Heart right ventricle (tissue), 16 donors: Measurements from ENCODE around the gene SPDYE8. TPM values are rescaled to one million over a fixed set of nuclear protein-coding genes. Genes with fewer than 3 reads are reported as not detected.
"Not testable (repeated sequence)": the region's sequence is repeated elsewhere in the genome, so short reads cannot be mapped to it uniquely, and the experiment has no call there.

Experiments used
- ATAC-seq, 8 donors: fragments of 200-7000 bp; cut with Tn5 transposase; one replicate each; pipeline ENCODE4 v1.9.1; 2020; ENCODE audit warnings: mild to moderate bottlenecking in 8 of 8, moderate library complexity in 8 of 8, moderate number of reproducible peaks in 1 of 8
- DNase-seq, 2 donors: peaks; one replicate each; pipeline ENCODE4 v3.0.0-alpha.2; 2020
- H3K27ac ChIP-seq, 10 donors: fragments of 200-600 bp; sonication (generic) in 2 of 10; one replicate each; pipeline versions ENCODE4 v1.5.0 to v1.8.0; 2020 to 2022; ENCODE audit warnings: mild to moderate bottlenecking in 3 of 10
- H3K27me3 ChIP-seq, 7 donors: fragments of 200-600 bp; one replicate each; pipeline ENCODE4 v1.8.0; 2021 to 2022; ENCODE audit warnings: mild to moderate bottlenecking in 2 of 7
- H3K36me3 ChIP-seq, 9 donors: fragments of 200-600 bp; sonication (generic) in 1 of 9; one replicate each; pipeline versions ENCODE4 v1.5.0 to v1.8.0; 2020 to 2022; ENCODE audit warnings: mild to moderate bottlenecking in 2 of 9
- H3K4me1 ChIP-seq, 9 donors: fragments of 200-600 bp; sonication (generic) in 1 of 9; one replicate each; pipeline versions ENCODE4 v1.5.0 to v1.8.0; 2020 to 2022; ENCODE audit warnings: mild to moderate bottlenecking in 4 of 9
- H3K4me3 ChIP-seq, 10 donors: fragments of 200-600 bp; sonication (generic) in 2 of 10; one replicate each; pipeline versions ENCODE4 v1.5.0 to v1.8.0; 2020 to 2022; ENCODE audit warnings: mild to moderate bottlenecking in 7 of 10, moderate library complexity in 2 of 10
- H3K9me3 ChIP-seq, 11 donors: fragments of 200-600 bp in 10 of 11; sonication (generic) in 2 of 11; one replicate each; pipeline versions ENCODE4 v1.5.0 to v1.8.0; 2013 to 2022; ENCODE audit warnings: mild to moderate bottlenecking in 2 of 11, control low read depth in 1 of 11, moderate library complexity in 1 of 11
- WGBS, 2 donors: extraction: QIAGEN DNeasy Blood & Tissue Kit; methylation state at CpG; one replicate each; pipeline ENCODE4 v1.1.7; 2013; ENCODE audit warnings: inconsistent platforms in 1 of 2; 5-methylcytosine and 5-hydroxymethylcytosine counted together
- intact Hi-C, 10 donors: fragments of 100-400 bp; cut with DNase I; formaldehyde crosslinking; loops; one replicate each; pipeline versions ENCODE4 v1.11.1 to v1.14.2; 2022
- long read RNA-seq, 3 donors: library from polyadenylated mRNA; unstranded; transcript quantifications; one replicate each; pipeline ENCODE4 v2.0.0, GENCODE V29; 2020 to 2021
- polyA plus RNA-seq, 2 donors: library from polyadenylated mRNA; stranded (reverse); fragments of 200-250 nt; gene quantifications; one replicate each; pipeline ENCODE4 v1.2.3, GENCODE V29; 2013
- total RNA-seq, 10 donors: library from RNA; stranded (reverse); fragmentation: NEBNext Ultra II Directional in 3 of 10; extraction: Animal tissue kit (Norgen Biotek cat#: 25700) in 3 of 10; gene quantifications; one replicate each; pipeline versions ENCODE4 v1.2.1 to v1.2.4, GENCODE V29; 2021 to 2023
- donor health status: Arrhythmogenic right ventricular cardiomyopathy.
- donor health status: ischemic (EF 13 %, LVEDD 7.1; RV severe dilation, severe dysfunction).
- donor health status: healthy with polysubstance abuse.
- donor health status: DM: no; HTN: yes; CAD: no.
- donor health status: DM: no; HTN: no; CAD: no.
- donor health status: ischemic (EF 25% LVEDD 6.9; RV normal size, moderate dysfunction).
- donor health status: ischemic (EF 25% LVEDD 5.7; RV mildly dilated, moderate dysfunction).
- donor health status: healthy.
- donor health status: DM: yes; HTN: yes; CAD: no.
- donor health status: Ischemic cardiomyopathy.
- donor health status: ischemic (EF 35%, LVEDD 5.7; RV mildly dilated, moderate dysfunction).
- donor health status: nonischemic (EF 11% LVEDD 7.7; RV severe dilation, severe dysfunction).
- donor health status: DM: yes; HTN: yes; CAD: no.
- donor health status: PGD.
- donor health status: ischemic (EF 29% LVEDD 5.4; RV normal size, mild dysfunction).
- donor health status: nonischemic (EF 23%, LVEDD 6.1; RV moderate dilation, normal function).

SPDYE8 gene
- not detected for total RNA-seq
- not detected for polyA plus RNA-seq
- long read RNA-seq, donor 1 = 0 reads
- long read RNA-seq, donor 2 = 0 reads
- long read RNA-seq, donor 3 = 0 reads

GRCh38 chr7:73029666-73030065 lies at the start of gene SPDYE8:
TSS of gene SPDYE8 (minus strand) at chr7:73029766. CDS start at chr7:73027966, 1,800 bp downstream.
- no CpG with 5 or more reads among the region's 8 CpGs for WGBS, 2 donors

GRCh38 chr7:73057811-73058210 lies 28.2 kb upstream of the SPDYE8 start, which contains the start of gene SPDYE11:
TSS of gene SPDYE11 (minus strand) at chr7:73057911. CDS start at chr7:73056111, 1,800 bp downstream.
- H3K27me3 ChIP-seq, DNase-seq, H3K4me3 ChIP-seq, H3K27ac ChIP-seq, H3K4me1 ChIP-seq, ATAC-seq, H3K9me3 ChIP-seq, intact Hi-C loops, H3K36me3 ChIP-seq: not testable (repeated sequence)
- no CpG with 5 or more reads among the region's 8 CpGs for WGBS, 2 donors

More at GRCh38 chr7:73029666-73030065, at the start of gene SPDYE8:
- H3K36me3 ChIP-seq, H3K27me3 ChIP-seq, H3K4me3 ChIP-seq, H3K4me1 ChIP-seq, intact Hi-C loops, H3K9me3 ChIP-seq, DNase-seq, ATAC-seq, H3K27ac ChIP-seq: not testable (repeated sequence)

GRCh38 chr7:73006491-73006890 lies 23.1 kb downstream of the SPDYE8 start:
- Histone ChIP-seq H3K4me1 (peaks cover 3 to 11% (median 7%) of the 10 kb centered on the region in 9 donors), H3K4me3 (peak overlapping the region in 9 of 10 donors; percentile 61 to 84 (median 69)), H3K27ac (peak overlapping the region in 7 of 10 donors; percentile 50 to 92 (median 89))
- intact Hi-C loops, H3K36me3 ChIP-seq, H3K9me3 ChIP-seq, ATAC-seq, H3K27me3 ChIP-seq: not testable (repeated sequence)
- DNase-seq = peak in 1 of 2 donors; percentile 2
- 20 to 21% methylated on average over 10 of the region's 10 CpGs for WGBS, 2 donors

GRCh38 chr7:73005693-73006447 lies 23.7 kb downstream of the SPDYE8 start:
- DNase-seq = peak; percentile 85 to 88
- intact Hi-C loops, H3K27me3 ChIP-seq, H3K36me3 ChIP-seq, H3K9me3 ChIP-seq: not testable (repeated sequence)
- 0% methylated on average over 44 to 45 of the region's 66 CpGs for WGBS, 2 donors
- Histone ChIP-seq H3K4me3 (peak overlapping the region; percentile 58 to 84 (median 68)), H3K4me1 (peaks cover 3 to 11% (median 7%) of the 10 kb centered on the region in 9 donors), H3K27ac (peak overlapping the region; percentile 82 to 95 (median 89))
- peak; percentile 97 to 99 (median 98) for ATAC-seq

- ATAC-seq = peak; percentile 96 to 98 (median 98)
- H3K36me3 ChIP-seq, H3K9me3 ChIP-seq, intact Hi-C loops, H3K27me3 ChIP-seq: not testable (repeated sequence)
- DNase-seq = peak; percentile 38 to 84
- Histone ChIP-seq H3K4me3 (peak overlapping the region; percentile 44 to 84 (median 68)), H3K4me1 (peaks cover 3 to 11% (median 7%) of the 10 kb centered on the region in 9 donors), H3K27ac (peak overlapping the region; percentile 82 to 95 (median 89))
- WGBS, 2 donors = 0% methylated on average over 15 to 17 of the region's 30 CpGs
Measured at GRCh38 chr7:73005356-73005692, 24.2 kb downstream of the SPDYE8 start.

- DNase-seq, intact Hi-C loops: not testable (repeated sequence)
- peaks cover 0 to 11% (median 0%) of the 10 kb centered on the region in 9 donors for H3K36me3 ChIP-seq
Measured at GRCh38 chr7:72997887-72998468, 31.6 kb downstream of the SPDYE8 start.

GRCh38 chr7:72997447-72997846 lies 32.1 kb downstream of the SPDYE8 start:
- H3K27ac ChIP-seq, H3K4me3 ChIP-seq, H3K27me3 ChIP-seq, H3K4me1 ChIP-seq, DNase-seq, H3K9me3 ChIP-seq, intact Hi-C loops: not testable (repeated sequence)
- peaks cover 0 to 11% (median 0%) of the 10 kb centered on the region in 9 donors for H3K36me3 ChIP-seq
- ATAC-seq = peak; percentile 25 to 77 (median 56)
- 69 to 75% methylated on average over 3 to 4 of the region's 8 CpGs for WGBS, 2 donors

More at GRCh38 chr7:72997887-72998468, 31.6 kb downstream of the SPDYE8 start:
- not testable (repeated sequence) for H3K9me3 ChIP-seq, H3K4me1 ChIP-seq, H3K27ac ChIP-seq, H3K4me3 ChIP-seq, H3K27me3 ChIP-seq
- ATAC-seq = peak in 2 of 8 donors; percentile 15 to 38
- no CpG with 5 or more reads among the region's 11 CpGs for WGBS, 2 donors

- H3K4me1 ChIP-seq, H3K36me3 ChIP-seq, H3K27me3 ChIP-seq, H3K4me3 ChIP-seq, H3K27ac ChIP-seq, DNase-seq, intact Hi-C loops, ATAC-seq, H3K9me3 ChIP-seq: not testable (repeated sequence)
- 98 to 99% methylated on average over 8 of the region's 8 CpGs for WGBS, 2 donors
Measured at GRCh38 chr7:72995484-72995883, 34.1 kb downstream of the SPDYE8 start.

- H3K4me3 ChIP-seq, intact Hi-C loops, H3K36me3 ChIP-seq, H3K27me3 ChIP-seq, H3K4me1 ChIP-seq, H3K9me3 ChIP-seq: not testable (repeated sequence)
- WGBS, 2 donors = 27 to 66% methylated on average over 8 to 9 of the region's 14 CpGs
- peak; percentile 26 to 33 for DNase-seq
- H3K27ac ChIP-seq = peak overlapping the region in 1 of 10 donors; percentile 44
- ATAC-seq = peak; percentile 81 to 94 (median 90)
Measured at GRCh38 chr7:72990146-72990913, 39.2 kb downstream of the SPDYE8 start.

- ATAC-seq, DNase-seq, H3K27ac ChIP-seq, H3K36me3 ChIP-seq, H3K27me3 ChIP-seq, H3K4me1 ChIP-seq, H3K4me3 ChIP-seq, intact Hi-C loops, H3K9me3 ChIP-seq: not testable (repeated sequence)
- WGBS, 2 donors = 80% methylated on average over 1 of the region's 11 CpGs; no CpG with 5 or more reads in 1 of the 2 donors
Measured at GRCh38 chr7:72982084-72982483, 47.5 kb downstream of the SPDYE8 start.
